GM18868 (cell line): ENCODE results near the gene ART1.

ENCODE experiments used
- ATAC-seq: cut with Tn5 transposase; IDR thresholded peaks from one replicate; pipeline ENCODE4 v1.9.1; 2021; ENCODE audit warnings: mild to moderate bottlenecking, moderate library complexity; ENCODE audit not compliant: unreplicated experiment

ART1 gene

DNA sequence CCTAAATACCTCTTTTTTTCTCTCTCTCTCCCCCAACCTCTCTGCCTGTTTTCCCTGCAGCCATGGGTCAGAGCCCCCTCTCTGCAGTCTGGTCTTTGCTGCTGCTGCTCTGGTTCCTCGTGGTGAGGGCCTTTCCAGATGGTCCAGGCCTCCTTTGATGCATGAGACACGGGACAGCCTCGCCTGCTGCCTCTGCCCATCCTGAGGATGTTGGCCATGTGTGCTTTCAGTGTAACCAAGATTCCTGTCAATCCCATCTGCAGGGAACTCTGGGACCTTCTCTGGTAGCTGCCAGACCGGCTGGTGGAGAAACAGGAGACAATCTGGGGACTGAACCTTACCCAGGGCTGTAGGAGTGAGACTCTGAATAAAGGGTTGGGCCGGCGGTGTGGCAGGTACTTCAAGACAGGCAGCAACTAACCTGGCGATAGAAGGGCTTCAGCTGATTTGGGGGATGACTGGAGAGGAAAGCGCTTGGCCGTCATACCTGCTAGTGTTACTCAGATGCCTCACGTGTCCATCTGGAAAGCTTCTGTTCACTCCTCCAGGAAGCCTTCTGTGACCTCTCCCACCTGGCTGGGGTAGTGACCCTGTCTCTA, 19.2 kb downstream of the ART1 start:
- ATAC-seq: no peak

DNA sequence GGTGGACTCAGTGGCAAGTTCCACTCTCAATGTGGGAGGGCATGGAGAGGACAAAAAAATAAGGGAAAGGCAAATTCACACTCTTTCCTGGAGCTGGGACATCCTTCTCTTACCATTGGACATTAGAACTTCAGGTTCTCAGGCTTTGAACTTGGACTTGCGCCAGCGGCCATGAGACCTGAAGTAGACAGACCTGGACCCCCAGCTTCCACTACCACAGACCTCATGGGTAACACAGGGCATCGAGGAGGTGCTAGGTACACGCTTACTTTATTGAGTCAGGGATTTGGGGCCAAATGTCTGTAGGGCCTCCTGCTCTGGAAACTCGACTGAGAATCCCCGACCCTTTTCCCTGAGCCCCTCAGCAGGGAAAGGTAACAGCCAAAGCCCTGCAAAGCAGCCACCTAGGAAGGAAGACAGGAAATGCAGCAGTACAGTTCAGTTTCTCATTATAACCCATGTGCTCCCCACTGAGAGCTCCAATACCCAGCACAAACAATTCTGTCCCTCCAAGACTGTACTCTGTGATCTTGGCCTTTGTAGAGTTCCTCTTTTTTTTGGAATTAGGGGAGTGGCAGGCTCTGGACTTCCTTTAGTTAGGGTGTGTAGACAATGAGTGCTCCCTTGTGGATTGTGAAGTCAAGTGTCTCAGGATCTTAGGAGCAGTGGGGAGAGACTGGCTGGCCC, 20.6 kb downstream of the ART1 start:
- no peak for ATAC-seq

DNA sequence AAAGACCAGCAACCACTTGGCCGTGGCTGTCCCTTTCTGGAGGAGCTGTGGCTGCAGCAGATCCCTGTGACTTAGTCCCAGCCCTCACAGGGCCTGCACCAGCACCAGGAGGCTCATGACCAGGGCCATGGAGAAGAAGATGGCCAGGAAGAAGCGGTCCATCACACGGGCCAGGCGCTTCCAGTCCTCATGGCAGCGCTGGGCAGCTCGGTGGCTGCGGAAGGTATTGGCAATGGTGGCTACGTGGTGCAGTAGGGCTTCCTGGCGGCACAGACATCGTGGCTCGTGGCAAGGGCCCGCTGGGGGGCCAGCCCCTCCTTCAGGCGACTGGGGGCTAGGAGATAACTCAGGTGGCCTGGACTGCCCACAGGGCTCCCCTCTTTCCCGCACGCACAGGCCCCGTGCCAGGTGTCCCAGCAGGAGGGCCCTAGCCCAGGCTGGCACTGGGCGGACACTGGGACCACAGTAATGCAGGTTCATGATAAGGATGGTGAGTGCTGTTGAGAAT, 21.1 kb downstream of the ART1 start:
- no peak for ATAC-seq

DNA sequence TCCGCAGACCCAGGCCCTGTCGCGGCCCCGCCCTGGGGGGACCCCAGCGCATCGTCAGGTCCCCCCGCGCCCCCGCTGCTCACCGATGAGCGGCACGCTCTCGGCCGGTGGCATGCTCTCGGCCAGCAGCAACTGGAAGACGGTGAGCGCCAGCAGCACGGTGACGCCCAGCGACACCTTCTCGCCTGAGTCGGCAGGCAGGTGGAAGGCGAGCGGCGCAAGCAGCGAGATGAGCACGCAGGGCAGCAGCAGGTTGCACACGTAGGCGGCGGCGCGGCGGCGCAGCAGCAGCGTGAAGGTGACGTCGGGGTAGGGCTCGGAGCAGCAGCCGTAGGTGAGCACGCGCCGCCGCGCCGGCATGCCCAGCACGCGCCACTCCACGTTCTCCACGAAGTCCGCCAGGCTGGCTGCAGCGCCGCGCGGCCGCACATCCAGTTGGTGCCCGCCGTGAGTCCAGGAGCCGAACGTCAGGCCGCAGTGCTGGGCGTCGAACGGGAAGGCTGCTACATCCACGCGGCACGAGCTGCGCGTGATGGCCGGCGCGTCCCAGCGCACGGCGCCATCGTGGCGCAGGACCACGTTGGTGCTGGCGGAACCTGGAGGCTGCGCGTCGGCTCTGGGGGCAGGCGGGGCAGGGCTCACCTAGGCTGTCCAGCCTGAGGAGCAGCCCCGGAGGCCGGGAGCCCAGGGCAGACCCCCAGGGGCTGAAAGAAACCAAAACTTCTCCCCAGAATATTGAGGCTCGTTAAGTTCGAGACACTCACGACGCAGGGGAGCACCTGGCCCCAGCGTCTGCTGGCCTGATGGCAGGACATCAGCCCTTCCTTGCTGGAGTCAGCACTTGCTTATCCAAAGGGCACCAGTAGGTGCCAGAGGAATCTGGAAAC, 22.5 kb downstream of the ART1 start:
- ATAC-seq: no peak

DNA sequence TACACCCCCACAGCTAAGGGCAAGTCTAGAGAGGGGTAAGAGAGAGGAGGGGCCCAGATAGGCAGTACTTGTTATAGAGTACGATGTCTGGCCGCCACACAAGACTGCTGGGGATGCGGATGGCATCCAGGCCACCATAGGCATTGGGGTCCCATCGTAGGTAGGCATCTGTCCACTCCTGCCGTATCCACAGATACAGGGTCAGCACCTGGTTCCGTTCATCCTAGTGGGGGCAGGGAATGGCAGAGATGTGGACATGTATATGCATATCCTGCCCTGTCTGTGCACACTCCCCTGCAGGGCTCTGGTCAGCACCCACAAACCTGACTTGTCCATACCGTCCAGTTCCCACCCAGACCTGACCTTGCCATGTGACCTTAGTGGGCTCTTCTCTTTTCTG, 24.2 kb downstream of the ART1 start:
- no peak for ATAC-seq

DNA sequence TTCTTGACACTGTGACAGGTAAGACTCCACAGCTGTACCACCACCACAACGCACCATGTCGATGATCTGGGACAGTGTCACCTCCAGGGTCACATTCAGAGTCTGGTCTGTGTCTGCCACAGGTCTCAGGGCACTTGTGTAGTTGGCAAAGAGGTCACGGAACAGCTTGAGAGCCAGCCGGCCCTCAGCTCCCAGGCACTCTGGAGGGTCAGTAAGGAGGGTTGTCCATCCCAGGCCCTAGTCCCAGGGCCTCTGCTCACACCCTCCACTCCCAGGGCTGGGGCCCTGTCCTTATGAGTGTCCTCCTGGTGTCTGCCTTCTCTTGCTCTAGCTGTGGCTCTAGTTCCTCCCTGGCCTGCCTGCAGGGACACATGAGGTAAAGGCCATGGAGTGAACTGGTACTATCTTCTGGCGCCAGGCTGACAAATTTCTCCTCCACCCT, 24.8 kb downstream of the ART1 start:
- no peak for ATAC-seq

DNA sequence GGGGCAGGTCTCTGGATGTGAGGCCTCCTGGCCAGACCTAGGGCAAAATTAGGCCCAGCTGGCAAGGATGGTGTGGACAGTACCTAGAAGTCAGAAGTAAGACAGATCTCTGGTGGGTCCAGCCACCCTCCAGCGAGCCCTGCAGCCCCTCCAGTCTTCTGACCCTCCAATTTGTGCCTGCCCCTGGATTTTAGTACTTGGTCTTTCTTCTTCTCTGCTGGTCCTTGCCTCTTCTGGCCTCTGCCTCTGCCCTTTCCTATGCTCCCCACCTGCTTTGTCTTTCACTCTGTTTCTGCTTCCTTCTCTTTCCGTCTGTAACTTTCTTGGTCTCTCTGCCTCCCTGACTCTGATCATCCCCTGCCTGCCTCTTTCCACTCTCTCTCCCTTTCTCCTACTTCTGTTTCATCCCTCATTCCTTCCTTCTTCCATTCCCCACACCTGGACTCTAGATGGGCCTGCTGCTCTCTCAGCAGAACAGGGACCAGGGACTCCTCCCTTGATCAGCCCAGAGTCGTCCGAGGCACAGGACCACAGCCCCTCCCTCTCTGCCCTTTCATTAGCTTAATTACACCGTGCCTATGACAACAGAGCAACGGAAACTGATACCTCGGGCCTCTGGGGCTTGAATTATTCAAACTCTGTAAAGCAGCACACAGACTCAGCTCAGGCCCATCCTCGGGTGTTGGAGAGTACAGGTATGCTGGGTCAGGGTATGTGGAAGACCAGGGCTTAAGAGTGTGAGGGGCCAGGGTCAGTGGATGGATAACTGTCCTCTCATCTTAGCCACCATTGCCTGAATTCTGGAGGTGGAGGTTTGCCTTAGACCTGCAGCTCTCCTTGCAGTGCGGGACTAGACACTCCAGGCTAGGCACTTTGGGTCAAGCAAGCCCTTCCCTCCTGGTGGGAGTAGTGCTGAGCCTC, 26.7 kb downstream of the ART1 start, which contains the start of gene CHRNA10:
TSS of gene CHRNA10 (minus strand) at position 51 of the 921 bp plus-strand sequence. CDS start 72 bp downstream, outside the sequence.
- no peak for ATAC-seq

DNA sequence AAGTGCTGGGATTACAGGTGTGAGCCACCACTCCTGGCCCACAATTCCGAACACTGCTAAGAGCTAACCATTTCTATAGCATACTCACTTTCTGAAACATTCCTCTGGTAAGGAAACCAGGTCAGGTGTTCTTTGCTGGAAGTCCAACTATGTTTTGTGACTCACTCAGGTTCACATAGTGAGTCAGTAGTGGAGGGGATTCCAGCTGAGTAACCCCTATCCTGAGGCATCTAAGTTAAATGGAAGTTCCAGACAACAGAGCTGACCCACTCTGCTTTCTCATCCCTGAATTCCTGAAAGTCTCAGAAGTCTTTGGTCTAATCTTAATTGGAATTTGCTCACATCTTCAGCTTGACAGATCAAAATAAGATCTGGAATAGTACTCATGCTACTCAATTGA, 29.3 kb downstream of the ART1 start:
- no peak for ATAC-seq

DNA sequence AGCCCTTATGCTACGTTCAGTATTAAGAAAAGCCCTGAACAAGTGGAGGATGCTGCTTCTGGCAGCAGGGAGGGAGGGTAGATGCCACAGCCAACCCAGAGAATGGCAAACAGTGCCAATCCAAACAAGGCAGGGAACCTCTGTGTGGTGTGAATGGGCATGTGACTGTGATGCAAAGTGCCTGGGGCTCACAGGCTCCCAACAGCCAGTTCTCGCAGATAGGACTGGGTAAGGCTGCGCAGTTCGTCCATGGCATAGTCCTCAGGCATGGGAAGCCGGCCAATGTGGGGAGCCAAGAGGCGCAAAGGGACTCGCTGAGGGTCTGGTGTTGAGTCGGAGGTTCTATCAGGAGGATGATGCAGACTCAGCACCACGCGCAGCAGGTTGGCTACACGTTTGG, 31.0 kb downstream of the ART1 start:
- ATAC-seq: no peak

DNA sequence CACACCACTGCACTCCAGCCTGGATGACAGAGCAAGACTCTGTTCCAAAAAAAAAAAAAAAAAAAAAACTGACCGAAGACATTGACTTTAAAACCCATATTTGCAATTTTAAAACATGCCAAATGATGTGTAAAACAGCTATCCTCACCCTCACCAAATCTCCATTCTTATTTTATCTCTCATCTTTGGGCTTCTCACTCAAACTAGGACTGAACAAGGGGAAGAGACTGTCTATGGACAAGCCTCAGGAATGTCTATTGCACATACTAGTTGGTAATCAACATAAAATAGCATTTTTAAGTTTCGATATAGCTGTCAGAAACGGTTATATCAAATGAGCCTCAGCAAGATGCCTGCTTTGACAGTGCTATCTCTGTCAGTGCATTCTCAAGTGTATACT, 34.1 kb downstream of the ART1 start:
- ATAC-seq: no peak

DNA sequence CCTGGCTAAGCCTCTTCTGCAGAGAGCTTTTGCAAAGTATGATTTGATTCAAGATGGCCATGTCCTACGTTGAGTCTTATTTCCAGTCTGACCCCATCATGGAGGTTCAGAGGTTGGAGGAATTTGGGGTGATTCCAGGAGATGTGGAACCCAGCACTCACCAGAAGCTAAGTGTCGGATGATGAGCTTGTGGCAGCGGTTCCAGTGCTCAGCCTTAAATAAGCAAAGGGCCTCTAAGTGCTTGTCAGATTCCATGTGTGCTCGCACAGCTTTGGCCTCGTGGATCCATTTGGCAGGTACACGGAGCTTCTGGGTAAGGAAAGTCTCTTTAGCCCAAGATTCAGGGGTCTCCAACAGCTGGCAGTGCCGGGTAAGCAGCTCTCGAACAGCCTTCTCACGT, 38.1 kb downstream of the ART1 start:
- ATAC-seq: no peak

DNA sequence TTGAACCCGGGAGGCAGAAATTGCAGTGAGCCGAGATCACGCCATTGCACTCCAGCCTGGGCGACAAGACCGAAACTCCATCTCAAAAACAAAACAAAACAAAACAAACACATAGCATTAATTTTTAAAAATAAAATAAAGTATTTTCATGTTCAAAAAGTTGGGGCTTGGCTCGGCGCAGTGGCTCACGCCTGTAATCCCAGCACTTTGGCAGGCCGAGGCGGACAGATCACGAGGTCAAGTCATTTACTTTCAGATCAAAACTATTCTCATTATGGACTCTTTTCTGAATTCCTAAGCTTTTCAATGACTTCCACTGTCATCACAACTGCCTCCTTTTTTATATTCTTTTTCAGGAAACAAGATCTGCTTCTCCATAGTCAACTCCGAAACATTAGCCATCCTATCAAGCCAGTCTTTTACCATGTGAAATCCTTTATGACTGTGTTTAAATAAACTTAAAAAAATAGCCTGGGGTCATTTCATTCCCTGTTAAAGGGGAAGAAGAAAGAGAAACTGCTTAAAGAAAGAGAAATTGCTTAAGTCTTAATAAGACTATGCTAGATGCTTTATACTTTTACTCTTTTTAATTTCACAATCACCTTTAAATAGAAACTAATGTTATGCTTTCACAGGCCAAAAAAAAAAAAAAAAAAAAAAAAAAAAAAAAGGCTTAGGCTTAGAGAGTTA, 39.3 kb downstream of the ART1 start:
- no peak for ATAC-seq

DNA sequence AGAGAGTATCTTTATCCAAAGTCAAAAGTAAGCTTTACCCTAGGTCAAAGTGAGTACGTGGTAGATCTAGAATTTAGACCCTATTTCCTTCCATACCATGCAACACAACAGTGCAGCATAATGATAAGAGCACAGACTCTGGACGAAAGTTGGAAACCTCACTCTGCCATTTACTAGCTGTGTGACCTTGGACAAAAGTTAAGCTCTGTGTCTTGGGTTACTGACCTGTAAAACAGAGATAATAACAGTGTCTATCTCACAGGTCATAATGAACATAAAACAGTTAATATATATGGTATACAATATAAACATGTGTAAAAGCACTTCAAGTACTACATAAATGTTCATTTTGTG, 39.9 kb downstream of the ART1 start:
- no peak for ATAC-seq

DNA sequence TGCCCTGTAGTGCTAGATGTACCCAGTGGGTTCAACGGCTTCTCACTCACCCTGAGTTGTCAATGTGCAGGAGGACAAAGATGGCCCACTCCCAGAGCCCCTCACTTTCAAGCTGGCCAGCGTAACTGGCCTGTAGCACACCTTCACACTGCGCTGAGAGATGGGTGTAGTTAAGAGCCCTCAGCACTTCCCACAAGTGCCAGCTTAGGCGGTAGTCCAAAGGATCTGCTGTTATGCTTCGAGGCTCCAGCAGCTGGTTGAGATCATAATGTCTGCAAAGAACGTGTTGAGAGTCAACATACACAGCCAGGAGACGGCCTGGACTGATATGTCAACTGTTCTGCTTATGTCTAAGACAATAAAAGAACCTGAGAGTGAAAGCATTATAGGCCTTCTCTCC, 41.0 kb downstream of the ART1 start:
- no peak for ATAC-seq

DNA sequence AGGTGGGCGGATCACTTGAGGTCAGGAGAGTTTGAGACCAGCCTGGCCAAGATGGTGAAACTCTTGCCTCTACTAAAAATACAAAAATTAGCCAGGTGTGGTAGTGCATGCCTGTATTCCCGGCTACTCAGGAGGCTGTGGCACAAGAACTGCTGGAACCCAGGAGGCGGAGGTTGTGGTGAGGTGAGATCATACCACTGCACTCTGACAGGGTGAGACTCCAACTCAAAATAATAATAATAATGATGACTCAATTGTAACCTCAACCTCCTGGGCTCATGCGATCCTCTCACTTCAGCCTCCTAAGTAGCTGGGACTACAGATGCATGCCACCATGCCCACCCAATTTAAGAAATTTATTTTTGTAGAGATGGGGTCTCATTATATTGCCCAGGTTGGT, 41.8 kb downstream of the ART1 start:
- no peak for ATAC-seq

DNA sequence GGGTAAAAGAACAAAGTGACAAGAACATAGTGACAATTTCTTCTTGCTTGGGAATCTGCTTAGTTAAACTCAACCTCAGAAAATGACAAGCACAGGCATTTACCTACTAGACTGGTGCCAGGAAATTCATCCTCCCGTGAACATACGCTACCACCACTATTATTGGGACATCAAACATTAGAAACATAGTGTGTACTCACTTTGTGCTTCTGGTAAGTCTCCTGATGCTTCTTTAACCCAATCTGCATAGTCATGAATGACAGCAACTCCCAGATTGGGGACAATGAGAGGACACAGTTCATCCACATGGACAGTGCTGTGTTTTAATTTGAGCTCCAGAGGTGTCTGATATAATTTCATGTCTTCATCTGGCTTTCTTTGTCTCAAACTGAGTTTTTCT, 55.5 kb downstream of the ART1 start:
- no peak for ATAC-seq

DNA sequence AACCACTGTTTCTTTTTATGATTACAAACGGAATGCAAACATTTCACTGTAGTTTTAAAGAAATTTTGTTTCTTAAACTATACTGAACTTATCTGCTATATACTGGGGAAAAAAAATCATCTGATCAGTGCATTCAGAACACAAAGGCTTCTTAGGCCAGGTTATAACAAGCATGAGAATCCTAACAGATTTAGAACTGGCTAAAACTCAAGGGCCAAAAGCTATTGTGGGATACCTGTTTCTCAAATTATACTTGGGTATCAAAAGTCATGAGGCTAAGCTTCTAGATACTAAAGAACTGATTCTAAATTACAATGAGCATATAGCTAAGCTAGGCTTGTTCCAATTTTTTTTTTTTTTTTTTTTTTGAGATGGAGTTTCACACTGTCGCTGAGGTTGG, 56.0 kb downstream of the ART1 start:
- ATAC-seq: no peak

DNA sequence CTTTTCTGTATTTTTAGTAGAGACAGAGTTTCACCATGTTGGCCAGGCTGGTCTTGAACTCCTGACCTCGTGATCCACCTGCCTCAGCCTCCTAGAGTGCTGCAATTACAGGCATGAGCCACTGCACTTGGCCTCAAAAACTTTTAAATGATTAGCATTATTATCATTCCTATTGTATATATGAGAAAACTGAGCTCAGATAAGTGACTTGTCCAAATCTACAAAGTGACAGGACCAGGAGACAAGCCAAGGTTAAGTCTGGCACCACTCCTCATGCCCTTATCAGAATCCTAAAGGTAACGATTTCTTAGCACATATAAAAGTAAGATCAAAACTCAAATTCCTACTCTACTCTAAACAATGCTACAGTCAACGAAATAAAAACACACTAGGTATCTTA, 58.5 kb downstream of the ART1 start:
- ATAC-seq: no peak

DNA sequence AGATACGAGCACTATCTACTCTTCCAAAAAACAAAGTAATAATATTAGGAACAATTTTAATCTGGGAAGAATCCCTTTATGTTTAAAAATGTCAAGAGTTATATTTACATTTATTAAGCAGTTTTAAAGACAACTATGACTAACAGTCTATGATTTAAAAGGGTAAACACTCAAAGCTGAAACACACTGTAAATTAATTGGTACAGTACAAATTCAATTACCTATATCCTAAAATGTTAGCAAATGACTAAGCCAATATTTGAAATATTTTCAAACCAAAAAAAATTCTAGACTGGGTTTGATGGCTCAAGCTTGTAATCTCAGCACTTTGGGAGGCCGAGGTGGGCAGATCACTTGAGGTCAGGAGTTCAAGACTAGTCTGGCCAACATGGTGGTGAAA, 62.2 kb downstream of the ART1 start:
- no peak for ATAC-seq

DNA sequence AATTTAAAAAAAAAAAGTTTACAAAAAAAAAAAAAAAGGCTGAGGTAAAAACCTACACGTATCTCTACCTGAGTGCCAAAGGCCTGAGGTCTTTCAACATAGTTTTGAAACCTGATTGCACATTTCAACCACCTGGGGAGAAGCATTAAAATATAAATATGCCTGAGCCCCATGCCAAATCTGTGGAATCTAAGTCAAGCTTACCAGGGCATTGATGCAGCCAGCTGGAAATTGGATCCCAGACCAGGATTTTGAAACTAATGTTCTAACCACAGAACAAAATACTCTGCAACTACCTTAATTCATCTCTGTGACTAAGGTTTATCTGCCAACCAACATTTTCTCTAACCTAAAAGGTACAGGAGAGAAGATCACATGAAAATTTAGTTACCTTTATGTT, 65.0 kb downstream of the ART1 start:
- no peak for ATAC-seq
